ENCODE results near the gene RAB3A.

GRCh38 chr19:18155095-18156087 lies 48.5 kb downstream of the RAB3A start:
- TF ChIP-seq POLR2A (IDR thresholded peaks at IDR 0.05): no peak
- TF ChIP-seq CTCF (IDR thresholded peaks at IDR 0.05): no peak
